ACC112 (cell line): ENCODE results near the gene KIZ.
A peak's percentile ranks its signal among the peaks of the same experiment; 100 is the strongest.

Experiments used
- H2AFZ ChIP-seq: fragments of 200-600 bp; sonication (generic); one replicate; pipeline ENCODE4 v1.6.0; 2017; ENCODE audit warnings: antibody characterized with exemption, low read length; ENCODE audit not compliant: unreplicated experiment
- H3K27ac ChIP-seq: fragments of 200-600 bp; sonication (generic); 2 replicates; pipeline ENCODE4 v1.5.1; 2014; ENCODE audit warnings: low read depth, mild to moderate bottlenecking, antibody characterized with exemption, low read length, moderate library complexity
- H3K27me3 ChIP-seq: fragments of 200-600 bp; sonication (generic); 2 replicates; pipeline ENCODE4 v1.6.1; 2014; ENCODE audit warnings: mild to moderate bottlenecking, antibody characterized with exemption, low read length, moderate library complexity, mixed read lengths; ENCODE audit not compliant: insufficient read depth
- H3K36me3 ChIP-seq: fragments of 200-600 bp; sonication (generic); 2 replicates; pipeline ENCODE4 v1.6.1; 2016; ENCODE audit warnings: mild to moderate bottlenecking, antibody characterized with exemption, low read length, moderate library complexity, mixed read lengths; ENCODE audit not compliant: insufficient read depth
- H3K4me1 ChIP-seq: fragments of 200-600 bp; sonication (generic); one replicate; pipeline ENCODE4 v1.6.1; 2016; ENCODE audit warnings: low read length, mixed read lengths; ENCODE audit not compliant: insufficient read depth, unreplicated experiment, control insufficient read depth
- H3K4me3 ChIP-seq: fragments of 200-600 bp; sonication (generic); 2 replicates; pipeline ENCODE4 v1.5.1; 2014; ENCODE audit warnings: mild to moderate bottlenecking, low read depth, low read length
- H3K79me2 ChIP-seq: fragments of 200-600 bp; sonication (generic); one replicate; pipeline ENCODE4 v1.6.0; 2016; ENCODE audit warnings: low read length; ENCODE audit not compliant: control insufficient read depth, unreplicated experiment, insufficient read depth

Gene KIZ

DNA sequence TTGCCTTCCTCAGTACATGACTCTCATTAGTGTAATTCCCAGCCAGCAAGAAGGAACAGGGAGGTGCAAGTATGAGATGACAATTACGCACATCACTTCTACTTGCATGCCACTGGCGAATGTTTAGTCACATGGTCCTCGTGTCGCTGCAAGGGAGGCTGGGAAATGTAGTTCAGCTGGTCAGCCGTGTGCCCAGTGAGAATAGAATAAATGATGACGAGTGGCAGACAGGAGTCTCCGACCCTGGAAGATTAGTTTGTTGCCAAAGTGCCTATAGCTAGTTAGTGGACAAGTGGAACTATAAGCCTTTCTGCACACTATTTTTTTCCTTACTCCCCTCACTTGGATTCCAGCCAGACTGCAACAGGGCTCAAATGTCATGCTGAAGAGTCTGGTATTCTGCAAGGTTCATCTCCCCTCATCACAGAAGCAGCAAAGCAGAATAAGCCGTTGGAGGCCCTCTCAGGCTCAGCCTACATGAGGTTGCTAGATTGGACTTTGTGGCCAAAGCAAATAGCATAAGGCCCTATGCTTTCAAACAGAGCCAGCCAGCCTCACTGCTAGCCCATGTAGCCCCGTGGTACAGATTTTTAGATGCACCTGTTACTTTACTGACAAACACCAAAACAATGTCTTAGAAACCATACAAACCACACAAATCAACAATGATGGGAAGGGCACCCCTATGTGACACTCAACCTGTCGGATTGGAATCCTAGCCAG, 29.4 kb upstream of the KIZ start:
- Histone ChIP-seq H2AFZ (no peak overlapping the region), H3K36me3 (no peaks in the 10 kb centered on the region), H3K4me1 (no peaks in the 10 kb centered on the region), H3K79me2 (no peaks in the 10 kb centered on the region), H3K27ac (no peak overlapping the region), H3K4me3 (no peak overlapping the region), H3K27me3 (peaks cover 96% of the 10 kb centered on the region)

DNA sequence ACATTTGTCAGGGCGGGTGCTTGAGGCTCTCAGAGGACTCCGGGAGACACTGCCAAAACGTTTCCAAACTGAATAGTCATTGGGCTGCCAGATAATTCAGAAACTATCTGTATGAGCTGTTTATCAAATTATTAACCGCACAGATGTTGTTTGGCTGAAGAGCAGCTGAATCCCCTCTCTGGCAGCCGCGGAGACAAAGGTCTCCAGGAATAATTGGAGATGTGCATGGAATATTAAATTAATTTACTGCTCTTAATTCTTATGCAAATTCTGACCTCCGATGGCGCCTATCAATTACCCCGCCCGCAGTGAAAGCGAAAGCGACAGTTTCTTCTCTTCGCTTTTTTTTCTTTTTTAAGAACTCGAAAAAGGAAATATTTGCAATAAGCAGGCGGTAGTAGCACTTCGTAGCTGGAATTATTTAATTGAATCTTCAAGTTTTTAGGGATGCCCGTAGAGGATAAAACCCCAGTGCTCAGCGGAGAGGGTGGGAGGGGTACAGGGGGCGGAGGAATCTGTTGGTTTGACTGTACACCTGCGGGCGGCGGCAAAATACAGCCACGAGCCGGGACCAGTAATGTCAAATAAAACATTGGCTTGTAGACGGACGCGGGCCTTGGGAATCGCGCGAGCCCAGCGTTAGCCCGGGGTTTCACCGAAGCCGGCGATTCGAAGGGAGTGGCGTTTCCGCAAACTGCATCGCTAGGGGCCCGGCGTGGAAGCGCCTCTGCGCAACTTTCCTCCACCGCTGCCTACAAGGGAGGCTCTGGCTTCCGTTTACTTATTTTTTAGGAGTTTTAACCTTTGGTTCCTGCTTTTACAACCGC, 25.9 kb upstream of the KIZ start:
- Histone ChIP-seq H3K4me1 (no peaks in the 10 kb centered on the region), H3K36me3 (no peaks in the 10 kb centered on the region), H3K4me3 (peak overlapping the region; percentile 71), H3K27me3 (peaks cover 100% of the 10 kb centered on the region), H3K27ac (no peak overlapping the region), H3K79me2 (no peaks in the 10 kb centered on the region), H2AFZ (peak overlapping the region; percentile 33)

DNA sequence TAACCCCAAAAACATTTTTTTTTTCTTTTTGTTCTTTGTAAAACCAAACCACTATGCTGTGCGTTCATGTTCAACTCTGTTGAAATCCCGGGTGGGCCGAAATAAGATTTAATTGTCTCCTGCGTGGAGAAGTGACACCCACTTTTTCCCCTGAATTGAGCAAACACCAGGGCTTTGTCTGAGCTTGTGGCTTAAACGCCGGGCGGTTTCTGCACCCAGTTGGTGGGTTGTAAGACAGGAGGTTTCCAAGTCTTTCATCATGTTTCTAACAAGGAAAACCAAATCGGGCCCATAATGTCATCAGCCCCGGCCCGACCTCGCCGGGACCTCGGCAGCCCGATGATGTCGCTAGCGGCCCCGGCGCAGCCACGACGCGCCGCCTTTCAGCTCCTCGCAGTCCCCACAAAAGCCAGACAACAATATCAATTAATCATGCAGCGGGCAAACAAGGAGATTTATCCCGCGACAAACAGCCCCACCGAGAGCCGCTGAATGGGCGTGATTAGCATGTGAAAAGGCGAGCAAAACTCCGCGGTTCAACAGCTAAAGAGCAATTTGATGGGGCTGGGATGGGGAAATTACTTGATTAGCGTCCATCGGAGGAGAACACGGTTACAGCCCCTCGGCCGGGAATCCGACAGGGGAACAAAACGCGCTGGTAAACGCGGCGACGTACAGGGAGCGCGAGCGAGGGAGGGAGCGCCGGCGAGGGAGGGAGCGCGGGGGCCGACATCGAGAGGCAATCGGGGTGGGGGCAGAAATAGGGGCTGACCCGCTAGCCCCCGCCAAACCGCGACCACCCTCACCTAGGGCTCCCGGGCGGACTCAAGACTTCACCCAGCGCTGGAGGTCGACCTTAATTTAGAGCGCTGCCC, 25.1 kb upstream of the KIZ start:
- Histone ChIP-seq H3K4me1 (no peaks in the 10 kb centered on the region), H3K36me3 (no peaks in the 10 kb centered on the region), H3K79me2 (no peaks in the 10 kb centered on the region), H2AFZ (peak overlapping the region; percentile 33), H3K27me3 (peaks cover 100% of the 10 kb centered on the region), H3K4me3 (peak overlapping the region; percentile 71), H3K27ac (no peak overlapping the region)

DNA sequence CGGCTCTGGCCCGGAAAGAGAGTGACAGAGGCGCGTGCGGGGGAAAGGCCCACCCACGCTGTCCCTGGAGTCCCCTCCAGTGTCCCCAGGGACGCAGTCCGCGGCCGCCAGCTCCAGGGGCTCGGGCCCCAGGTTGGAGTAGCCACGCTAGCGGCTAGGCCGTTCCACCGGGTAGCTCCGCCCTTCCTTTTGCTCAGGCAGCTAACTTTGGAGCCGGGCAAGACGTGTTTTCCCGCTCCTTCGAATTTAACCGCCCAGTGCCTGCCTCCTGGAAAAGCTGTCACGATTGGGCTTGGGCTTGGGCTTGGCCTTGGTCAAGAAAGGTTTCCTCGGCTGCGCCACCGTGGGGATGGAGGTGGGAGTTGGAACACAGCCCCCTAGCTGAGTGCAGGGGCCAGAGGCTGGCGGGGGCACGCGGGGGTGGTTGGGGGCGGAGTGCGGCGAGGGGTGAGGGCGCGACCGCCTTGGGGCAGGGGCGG, 24.4 kb upstream of the KIZ start:
- no peak overlapping the region for H2AFZ ChIP-seq
- H3K27ac ChIP-seq = no peak overlapping the region
- peaks cover 100% of the 10 kb centered on the region for H3K27me3 ChIP-seq

GRCh38 chr20:21101932-21102575, 23.8 kb upstream of the KIZ start:
- Histone ChIP-seq H3K27ac (no peak overlapping the region), H2AFZ (no peak overlapping the region), H3K4me3 (no peak overlapping the region), H3K79me2 (no peaks in the 10 kb centered on the region), H3K27me3 (peaks cover 100% of the 10 kb centered on the region), H3K36me3 (no peaks in the 10 kb centered on the region), H3K4me1 (no peaks in the 10 kb centered on the region)

More for the DNA sequence above, 24.4 kb upstream of the KIZ start:
- Histone ChIP-seq H3K79me2 (no peaks in the 10 kb centered on the region), H3K4me1 (no peaks in the 10 kb centered on the region), H3K4me3 (peak overlapping the region; percentile 71; the same call in 1 of the 2 replicates), H3K36me3 (no peaks in the 10 kb centered on the region)

- Histone ChIP-seq H2AFZ (no peak overlapping the region), H3K4me3 (no peak overlapping the region), H3K27me3 (peaks cover 100% of the 10 kb centered on the region), H3K4me1 (no peaks in the 10 kb centered on the region), H3K36me3 (no peaks in the 10 kb centered on the region), H3K27ac (no peak overlapping the region), H3K79me2 (no peaks in the 10 kb centered on the region)
These were observed 23.1 kb upstream of the KIZ start for GRCh38 chr20:21102603-21103311.

GRCh38 chr20:21103582-21104465, 22.1 kb upstream of the KIZ start:
- Histone ChIP-seq H3K27ac (no peak overlapping the region), H3K27me3 (peaks cover 100% of the 10 kb centered on the region), H3K4me1 (no peaks in the 10 kb centered on the region), H2AFZ (no peak overlapping the region), H3K36me3 (no peaks in the 10 kb centered on the region), H3K79me2 (no peaks in the 10 kb centered on the region), H3K4me3 (no peak overlapping the region)

DNA sequence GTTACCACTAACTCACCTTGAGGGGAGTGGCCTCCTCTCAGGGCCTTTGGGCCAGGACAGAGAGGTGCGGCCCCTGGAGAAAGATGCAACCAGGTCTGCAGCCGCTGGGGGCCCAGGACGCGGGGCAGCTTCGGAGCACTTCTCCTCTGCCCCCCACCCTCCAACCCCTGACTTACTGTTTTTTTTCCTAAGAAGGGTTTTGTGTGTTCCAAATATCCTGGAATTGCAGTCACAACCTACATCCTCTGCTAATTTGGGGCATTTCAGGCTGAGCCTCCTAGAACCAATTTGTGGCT, 21.5 kb upstream of the KIZ start:
- Histone ChIP-seq H3K4me3 (no peak overlapping the region), H3K27ac (no peak overlapping the region), H3K27me3 (peaks cover 98% of the 10 kb centered on the region), H3K79me2 (no peaks in the 10 kb centered on the region), H2AFZ (no peak overlapping the region), H3K4me1 (no peaks in the 10 kb centered on the region), H3K36me3 (no peaks in the 10 kb centered on the region)

GRCh38 chr20:21104921-21105320, 21.0 kb upstream of the KIZ start:
- Histone ChIP-seq H3K36me3 (no peaks in the 10 kb centered on the region), H3K4me1 (no peaks in the 10 kb centered on the region), H2AFZ (no peak overlapping the region), H3K27me3 (peaks cover 96% of the 10 kb centered on the region), H3K4me3 (no peak overlapping the region), H3K27ac (no peak overlapping the region), H3K79me2 (no peaks in the 10 kb centered on the region)
